Muscle of leg (tissue), 11 donors: ENCODE data around the gene EVI5L. TPM values are rescaled to one million over a fixed set of nuclear protein-coding genes. Genes with fewer than 3 reads are reported as not detected.
A peak's percentile ranks its signal among the peaks of the same experiment; 100 is the strongest.
"Not testable (repeated sequence)": the region's sequence is repeated elsewhere in the genome, so short reads cannot be mapped to it uniquely, and the experiment has no call there.

Experiments
- DNase-seq: peaks from one replicate; pipeline ENCODE4 v3.0.0; 2013
- H3K27ac ChIP-seq: one replicate; pipeline ENCODE4 v1.5.1; 2013; ENCODE audit warnings: mild to moderate bottlenecking, low read length, control low read depth
- H3K27me3 ChIP-seq: one replicate; pipeline ENCODE4 v1.6.1; 2013; ENCODE audit warnings: low read length; ENCODE audit not compliant: control insufficient read depth, insufficient read depth
- H3K36me3 ChIP-seq: one replicate; pipeline ENCODE4 v1.6.1; 2013; ENCODE audit warnings: low read length; ENCODE audit not compliant: control insufficient read depth, insufficient read depth
- H3K4me1 ChIP-seq: one replicate; pipeline ENCODE4 v1.6.1; 2013; ENCODE audit warnings: low read length; ENCODE audit not compliant: control insufficient read depth, insufficient read depth
- H3K4me3 ChIP-seq: one replicate; pipeline ENCODE4 v1.5.1; 2013; ENCODE audit warnings: low read length, control low read depth
- H3K9me3 ChIP-seq: replicated peaks from 2 replicates; pipeline ENCODE4 v1.6.1; 2013; ENCODE audit warnings: low read depth, low read length; ENCODE audit not compliant: control insufficient read depth
- WGBS: methylation state at CpG from one replicate; pipeline ENCODE4 v1.1.5; 2013; ENCODE audit warnings: missing lambda C conversion rate; ENCODE audit not compliant: insufficient coverage; 5-methylcytosine and 5-hydroxymethylcytosine counted together
- polyA plus RNA-seq, 8 donors: library from polyadenylated mRNA; unstranded; fragments of 120-200 nt; gene quantifications; one replicate each; pipeline versions ENCODE4 v1.2.1 to v1.2.3, GENCODE V29; 2013; ENCODE audit warnings: inconsistent platforms in 1 of 8, low replicate concordance in 1 of 8; ENCODE audit not compliant: insufficient read length in 8 of 8, insufficient read depth in 1 of 8
- total RNA-seq: library from RNA; stranded (reverse); fragments of 120-200 nt; gene quantifications from one replicate; pipeline ENCODE4 v1.2.4, GENCODE V29; 2013

EVI5L gene
- total and polyA plus RNA-seq, 9 donors: 8.7 to 20.0 (median 15.3) TPM

DNA sequence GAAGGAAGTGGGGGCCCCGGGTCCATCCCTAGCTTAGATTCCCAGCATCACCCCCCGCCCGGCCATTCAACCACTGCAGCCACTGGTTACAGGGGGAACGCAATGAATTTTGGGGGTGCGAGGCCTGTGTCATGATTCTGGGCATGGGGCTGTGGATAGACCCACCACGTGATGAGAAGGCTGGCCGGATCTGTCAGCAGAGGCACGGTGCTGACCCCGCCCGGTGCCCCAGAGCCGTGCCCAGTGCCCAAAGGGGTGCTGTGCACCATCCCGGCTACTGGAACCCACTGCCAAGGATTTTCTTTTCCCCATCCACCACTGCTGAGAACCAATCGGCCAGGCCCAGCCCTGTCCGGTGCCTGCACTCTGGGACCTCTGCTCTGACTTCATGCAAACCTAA lies 39.6 kb upstream of the EVI5L start:
- Histone ChIP-seq H3K27ac (no peak overlapping the region), H3K4me3 (no peak overlapping the region), H3K36me3 (no peaks in the 10 kb centered on the region), H3K27me3 (peaks cover 40% of the 10 kb centered on the region), H3K9me3 (no peaks in the 10 kb centered on the region), H3K4me1 (no peaks in the 10 kb centered on the region)
- WGBS: 91% methylated on average over 13 of the region's 14 CpGs
- no peak for DNase-seq

GRCh38 chr19:7792281-7792680 lies 37.7 kb upstream of the EVI5L start:
- H3K27ac ChIP-seq: no peak overlapping the region
- H3K27me3 ChIP-seq: peaks cover 38% of the 10 kb centered on the region
- H3K4me1 ChIP-seq: no peaks in the 10 kb centered on the region
- H3K9me3 ChIP-seq: no peaks in the 10 kb centered on the region
- H3K36me3 ChIP-seq: no peaks in the 10 kb centered on the region
- 48% methylated on average over 4 of the region's 7 CpGs for WGBS
- DNase-seq: no peak
- no peak overlapping the region for H3K4me3 ChIP-seq

DNA sequence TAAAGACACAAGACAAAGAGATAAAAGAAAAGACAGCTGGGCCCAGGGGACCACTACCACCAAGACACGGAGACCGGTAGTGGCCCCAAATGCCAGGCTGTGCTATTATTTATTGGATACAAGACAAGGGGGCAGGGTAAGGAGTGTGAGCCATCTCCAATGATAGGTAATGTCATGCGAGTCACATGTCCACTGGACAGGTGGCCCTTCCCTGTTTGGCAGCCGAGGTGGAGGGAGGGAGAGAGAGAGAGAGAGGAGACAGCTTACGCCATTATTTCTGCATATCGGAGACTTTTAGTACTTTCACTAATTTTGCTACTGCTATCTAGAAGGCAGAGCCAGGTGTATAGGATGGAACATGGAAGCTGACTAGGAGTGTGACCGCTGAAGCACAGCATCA lies 37.3 kb upstream of the EVI5L start:
- not testable (repeated sequence) for H3K4me1 ChIP-seq, DNase-seq, H3K4me3 ChIP-seq, H3K9me3 ChIP-seq, H3K36me3 ChIP-seq, H3K27ac ChIP-seq
- H3K27me3 ChIP-seq: peaks cover 36% of the 10 kb centered on the region
- 75% methylated on average over 5 of the region's 7 CpGs for WGBS

DNA sequence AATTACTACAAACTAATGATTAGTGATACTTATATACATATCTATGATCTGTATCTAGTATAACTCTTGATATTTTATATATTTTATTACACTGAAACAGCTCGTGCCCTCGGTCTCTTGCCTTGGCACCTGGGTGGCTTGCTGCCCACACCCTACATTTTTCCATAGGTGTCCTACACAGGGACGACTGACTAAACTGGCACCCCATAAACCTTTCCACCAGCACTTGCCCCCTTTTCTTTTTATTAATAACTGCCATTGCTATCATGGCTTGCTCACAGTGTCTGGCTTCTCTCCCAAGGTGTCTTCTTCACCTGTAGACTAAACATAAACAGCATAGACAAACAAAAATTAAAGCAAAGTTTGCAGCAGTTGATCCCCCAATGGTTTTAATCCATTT lies 36.5 kb upstream of the EVI5L start:
- Histone ChIP-seq H3K9me3 (no peaks in the 10 kb centered on the region), H3K36me3 (no peaks in the 10 kb centered on the region), H3K4me3 (no peak overlapping the region), H3K4me1 (no peaks in the 10 kb centered on the region), H3K27me3 (peaks cover 33% of the 10 kb centered on the region), H3K27ac (no peak overlapping the region)
- WGBS: 74% methylated on average over 3 of the region's 3 CpGs
- DNase-seq: no peak

GRCh38 chr19:7795555-7796161 lies 34.4 kb upstream of the EVI5L start:
- H3K27ac ChIP-seq: no peak overlapping the region
- WGBS: 71% methylated on average over 2 of the region's 8 CpGs

GRCh38 chr19:7799640-7800355 lies 30.2 kb upstream of the EVI5L start:
- no peak overlapping the region for H3K27ac ChIP-seq
- H3K4me3 ChIP-seq: no peak overlapping the region
- peaks cover 32% of the 10 kb centered on the region for H3K27me3 ChIP-seq
- no peaks in the 10 kb centered on the region for H3K36me3 ChIP-seq
- H3K9me3 ChIP-seq: peaks cover 2% of the 10 kb centered on the region
- DNase-seq: peak; percentile 85
- WGBS: 2% methylated on average over 15 of the region's 34 CpGs
- H3K4me1 ChIP-seq: peaks cover 5% of the 10 kb centered on the region

More at GRCh38 chr19:7795555-7796161, 34.4 kb upstream of the EVI5L start:
- DNase-seq: no peak
- H3K36me3 ChIP-seq: no peaks in the 10 kb centered on the region
- peaks cover 5% of the 10 kb centered on the region for H3K4me1 ChIP-seq
- no peaks in the 10 kb centered on the region for H3K9me3 ChIP-seq
- no peak overlapping the region for H3K4me3 ChIP-seq
- peaks cover 24% of the 10 kb centered on the region for H3K27me3 ChIP-seq

- 61% methylated on average over 14 of the region's 17 CpGs for WGBS
- no peak for DNase-seq
- no peak overlapping the region for H3K27ac ChIP-seq
- H3K4me3 ChIP-seq: no peak overlapping the region
- peaks cover 34% of the 10 kb centered on the region for H3K27me3 ChIP-seq
- no peaks in the 10 kb centered on the region for H3K36me3 ChIP-seq
- peaks cover 5% of the 10 kb centered on the region for H3K4me1 ChIP-seq
- peaks cover 2% of the 10 kb centered on the region for H3K9me3 ChIP-seq
Measured at GRCh38 chr19:7801020-7801570, 28.9 kb upstream of the EVI5L start.

- no peak overlapping the region for H3K27ac ChIP-seq
- 86% methylated on average over 2 of the region's 3 CpGs for WGBS
- no peak overlapping the region for H3K4me3 ChIP-seq
- H3K4me1 ChIP-seq: no peaks in the 10 kb centered on the region
- no peaks in the 10 kb centered on the region for H3K36me3 ChIP-seq
- peaks cover 7% of the 10 kb centered on the region for H3K27me3 ChIP-seq
- H3K9me3 ChIP-seq: peaks cover 4% of the 10 kb centered on the region
- no peak for DNase-seq
Measured at GRCh38 chr19:7806234-7806633, 23.8 kb upstream of the EVI5L start.

GRCh38 chr19:7806876-7807275 lies 23.1 kb upstream of the EVI5L start:
- 83% methylated on average over 9 of the region's 9 CpGs for WGBS
- H3K27ac ChIP-seq: no peak overlapping the region
- no peaks in the 10 kb centered on the region for H3K36me3 ChIP-seq
- no peaks in the 10 kb centered on the region for H3K4me1 ChIP-seq
- H3K27me3 ChIP-seq: peaks cover 6% of the 10 kb centered on the region
- no peak overlapping the region for H3K4me3 ChIP-seq
- DNase-seq: no peak
- H3K9me3 ChIP-seq: peaks cover 4% of the 10 kb centered on the region

DNA sequence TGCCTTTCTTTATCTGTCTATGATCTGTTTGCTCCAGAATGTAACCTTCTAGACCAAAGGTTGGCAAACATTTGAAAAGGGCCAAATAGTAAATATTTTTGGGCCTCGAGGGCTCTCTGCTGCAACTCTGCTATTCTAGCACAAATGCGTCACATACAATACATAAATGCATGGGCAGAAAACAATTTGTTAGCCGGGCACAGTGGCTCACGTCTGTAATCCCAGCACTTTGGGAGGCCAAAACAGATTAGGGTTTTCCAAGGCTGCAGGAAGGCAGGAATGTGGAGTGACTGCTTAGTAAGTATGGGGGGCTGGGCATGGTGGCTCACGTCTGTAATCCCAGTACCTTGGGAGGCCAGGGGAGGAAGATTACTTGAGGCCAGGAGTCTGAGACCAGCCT lies 21.9 kb upstream of the EVI5L start:
- no peak for DNase-seq
- peaks cover 10% of the 10 kb centered on the region for H3K9me3 ChIP-seq
- WGBS: no CpG with 5 or more reads among the region's 5 CpGs
- no peaks in the 10 kb centered on the region for H3K36me3 ChIP-seq
- no peak overlapping the region for H3K4me3 ChIP-seq
- H3K4me1 ChIP-seq: no peaks in the 10 kb centered on the region
- H3K27me3 ChIP-seq: peaks cover 6% of the 10 kb centered on the region
- H3K27ac ChIP-seq: no peak overlapping the region
